Head of caudate nucleus (tissue), 42 donors: ENCODE measurements around the gene ILDR2.
"Not testable (repeated sequence)": the region's sequence is repeated elsewhere in the genome, so short reads cannot be mapped to it uniquely, and the experiment has no call there.

Experiments
- DNase-seq, 42 donors: peaks; one replicate each; pipeline versions ENCODE4 v3.0.0 to v3.0.0-alpha.2; 2020 to 2021; ENCODE audit warnings: mixed read lengths in 7 of 42
- intact Hi-C: fragments of 100-400 bp; cut with DNase I; formaldehyde crosslinking; loops from one replicate; pipeline ENCODE4 v1.15.0; 2022

ILDR2 gene

GRCh38 chr1:166905136-166905535, 70.2 kb downstream of the ILDR2 start:
- no peak for DNase-seq
- intact Hi-C loops: no loop called here

GRCh38 chr1:166903232-166903631, 72.1 kb downstream of the ILDR2 start:
- intact Hi-C loops: no loop called here
- DNase-seq: no peak

GRCh38 chr1:166902279-166902678, 73.1 kb downstream of the ILDR2 start:
- intact Hi-C loops: no loop called here
- DNase-seq: no peak

- intact Hi-C loops: no loop called here
These were observed 74.4 kb downstream of the ILDR2 start for GRCh38 chr1:166900987-166901386.

GRCh38 chr1:166899769-166900168, 75.6 kb downstream of the ILDR2 start:
- intact Hi-C loops: no loop called here

More at GRCh38 chr1:166900987-166901386, 74.4 kb downstream of the ILDR2 start:
- no peak for DNase-seq

GRCh38 chr1:166895766-166896165, 79.6 kb downstream of the ILDR2 start:
- intact Hi-C loops: no loop called here
- no peak for DNase-seq

More at GRCh38 chr1:166899769-166900168, 75.6 kb downstream of the ILDR2 start:
- no peak for DNase-seq

- intact Hi-C loops: no loop called here
- DNase-seq: no peak
These were observed 85.6 kb downstream of the ILDR2 start for GRCh38 chr1:166889776-166890175.

- DNase-seq: peak in 3 of 42 donors; percentile 7 to 15 (median 14)
- intact Hi-C loops: no loop called here
These were observed 86.8 kb downstream of the ILDR2 start for GRCh38 chr1:166888373-166889111.

GRCh38 chr1:166884971-166885370, 90.4 kb downstream of the ILDR2 start:
- intact Hi-C loops: no loop called here
- DNase-seq: no peak

- intact Hi-C loops: no loop called here
- peak; percentile 49 to 86 (median 70) for DNase-seq
These were observed 91.2 kb downstream of the ILDR2 start for GRCh38 chr1:166884040-166884642.

GRCh38 chr1:166882893-166883292, 92.4 kb downstream of the ILDR2 start:
- intact Hi-C loops: no loop called here
- no peak for DNase-seq

GRCh38 chr1:166878173-166878917, 97.0 kb downstream of the ILDR2 start:
- DNase-seq, intact Hi-C loops: not testable (repeated sequence)

- intact Hi-C loops: loop anchor here (1.0 kb wide), 1 partner anchor 37 kb away; the partner anchor contains the start of gene POGK
- DNase-seq: no peak
These were observed 98.9 kb downstream of the ILDR2 start for GRCh38 chr1:166876540-166876838.

- intact Hi-C loops: loop anchor here (1.0 kb wide), 1 partner anchor 37 kb away; the partner anchor contains the start of gene POGK
- DNase-seq: peak; percentile 97 to 100 (median 99)
These were observed 99.4 kb downstream of the ILDR2 start, which contains the start of gene TADA1 for GRCh38 chr1:166875734-166876539. TSS of gene TADA1 (minus strand) at chr1:166876264. CDS start at chr1:166876233, 31 bp downstream.

GRCh38 chr1:166875302-166875733, 100.0 kb downstream of the ILDR2 start:
- no peak for DNase-seq
- intact Hi-C loops: no loop called here

- no peak for DNase-seq
- intact Hi-C loops: no loop called here
These were observed 100.9 kb downstream of the ILDR2 start for GRCh38 chr1:166874464-166874863.

- DNase-seq: no peak
- intact Hi-C loops: no loop called here
These were observed 104.8 kb downstream of the ILDR2 start for GRCh38 chr1:166870584-166870983.

- intact Hi-C loops: no loop called here
- DNase-seq: no peak
These were observed 105.8 kb downstream of the ILDR2 start for GRCh38 chr1:166869318-166870099.
